Sciatic nerve (tissue), 2 donors: ENCODE measurements around the gene ZNF524. TPM values are rescaled to one million over a fixed set of nuclear protein-coding genes. Genes with fewer than 3 reads are reported as not detected.

Source experiments
- ATAC-seq: fragments of 200-7000 bp; cut with Tn5 transposase; one replicate; pipeline ENCODE4 v1.9.1; 2020; ENCODE audit warnings: mild to moderate bottlenecking, moderate library complexity
- DNase-seq: peaks from one replicate; pipeline ENCODE4 v3.0.0-alpha.2; 2020; ENCODE audit warnings: low spot score
- intact Hi-C: fragments of 100-400 bp; cut with DNase I; formaldehyde crosslinking; loops from one replicate; pipeline ENCODE4 v1.14.2; 2022
- total RNA-seq: library from RNA; stranded (reverse); fragmentation: NEBNext Ultra II Directional; extraction: Animal tissue kit (Norgen Biotek cat#: 25700); gene quantifications from one replicate; pipeline ENCODE4 v1.2.1, GENCODE V29; 2021
- donor health status: DM: no; HTN: no; CAD: no.
- donor health status: DM: no; HTN: no; CAD: no.

The ZNF524 gene
- total RNA-seq, 1 donor from 2014 or later: 18.9 TPM

- ATAC-seq: peak; percentile 65
- intact Hi-C loops: no loop called here
- peak; percentile 92 for DNase-seq
These were observed 32.4 kb downstream of the ZNF524 start for GRCh38 chr19:55632463-55632834.

- ATAC-seq (peak; percentile 13), DNase-seq (no peak)
- intact Hi-C loops: no loop called here
These were observed 33.8 kb downstream of the ZNF524 start for GRCh38 chr19:55633861-55634260.

GRCh38 chr19:55635334-55635717 is 35.2 kb downstream of the ZNF524 start:
- DNase-seq: peak; percentile 61
- peak; percentile 4 for ATAC-seq
- intact Hi-C loops: no loop called here

- intact Hi-C loops: no loop called here
- DNase-seq: peak; percentile 54
- no peak for ATAC-seq
These were observed 35.9 kb downstream of the ZNF524 start for GRCh38 chr19:55635856-55636440.

GRCh38 chr19:55636723-55637122 is 36.6 kb downstream of the ZNF524 start:
- intact Hi-C loops: no loop called here
- DNase-seq: no peak
- no peak for ATAC-seq

- intact Hi-C loops: no loop called here
- DNase-seq: no peak
- ATAC-seq: no peak
These were observed 37.4 kb downstream of the ZNF524 start for GRCh38 chr19:55637534-55637933.

GRCh38 chr19:55638864-55639359 is 38.8 kb downstream of the ZNF524 start:
- DNase-seq (no peak), ATAC-seq (no peak)
- intact Hi-C loops: no loop called here

GRCh38 chr19:55640043-55640576 is 40.0 kb downstream of the ZNF524 start:
- ATAC-seq (peak; percentile 62), DNase-seq (peak; percentile 84)
- intact Hi-C loops: no loop called here

- ATAC-seq: peak; percentile 67
- intact Hi-C loops: no loop called here
- peak; percentile 83 for DNase-seq
These were observed 40.7 kb downstream of the ZNF524 start, which contains the start of gene ZNF580 for GRCh38 chr19:55640577-55641425. Gene ZNF580 (plus strand): TSS chr19:55641002. CDS start chr19:55642509, 1,507 bp downstream.

- DNase-seq (no peak), ATAC-seq (peak; percentile 4)
- intact Hi-C loops: no loop called here
These were observed 41.5 kb downstream of the ZNF524 start for GRCh38 chr19:55641426-55642152.

- intact Hi-C loops: no loop called here
- DNase-seq (no peak), ATAC-seq (no peak)
These were observed 42.3 kb downstream of the ZNF524 start for GRCh38 chr19:55642153-55643002.

GRCh38 chr19:55643003-55643886 is 43.2 kb downstream of the ZNF524 start, which contains the start of gene ZNF581:
Gene ZNF581 (plus strand): TSS chr19:55643649. CDS start chr19:55644572, 923 bp downstream.
- intact Hi-C loops: no loop called here
- ATAC-seq: peak; percentile 56
- DNase-seq: peak; percentile 81

GRCh38 chr19:55643887-55644176 is 43.7 kb downstream of the ZNF524 start:
- ATAC-seq (no peak), DNase-seq (no peak)
- intact Hi-C loops: no loop called here

- intact Hi-C loops: no loop called here
- no peak for ATAC-seq
These were observed 44.2 kb downstream of the ZNF524 start for GRCh38 chr19:55644191-55644833.

GRCh38 chr19:55644842-55645511 is 44.9 kb downstream of the ZNF524 start:
- intact Hi-C loops: no loop called here
- DNase-seq: no peak
- ATAC-seq: no peak

More at GRCh38 chr19:55644191-55644833, 44.2 kb downstream of the ZNF524 start:
- DNase-seq: no peak

- ATAC-seq (no peak), DNase-seq (no peak)
- intact Hi-C loops: no loop called here
These were observed 45.4 kb downstream of the ZNF524 start for GRCh38 chr19:55645512-55645881.
